GM12891 (cell line): Measurements from ENCODE around the gene IQCE.
A peak's percentile ranks its signal among the peaks of the same experiment; 100 is the strongest.
"Not testable (repeated sequence)": the region's sequence is repeated elsewhere in the genome, so short reads cannot be mapped to it uniquely, and the experiment has no call there.

Source experiments
- DNase-seq: peaks from one replicate; pipeline ENCODE4 v3.0.0; 2011; ENCODE audit warnings: low spot score; ENCODE audit not compliant: insufficient read length
- FAIRE-seq: peaks from 2 replicates; lab custom pipeline; 2011; peaks lifted over from hg19 to GRCh38; lab: Jason Lieb, UNC
- PAX5 ChIP-seq: IDR thresholded peaks from 2 replicates; pipeline ENCODE4 v1.6.1; 2011; ENCODE audit warnings: low read length, moderate library complexity, mild to moderate bottlenecking; ENCODE audit not compliant: insufficient read depth, severe bottlenecking
- POLR2A ChIP-seq: IDR thresholded peaks from 2 replicates; pipeline ENCODE4 v1.6.1; 2011; ENCODE audit warnings: low read depth, low read length, control low read depth
- POLR2AphosphoS5 ChIP-seq: IDR thresholded peaks from 2 replicates; pipeline ENCODE4 v1.6.1; 2011; ENCODE audit warnings: low read depth, low read length, control low read depth
- POU2F2 ChIP-seq: IDR thresholded peaks from 2 replicates; pipeline ENCODE4 v1.6.1; 2011; ENCODE audit warnings: low read depth, mild to moderate bottlenecking, control low read depth, low read length, moderate library complexity
- SPI1 ChIP-seq: IDR thresholded peaks from 2 replicates; pipeline ENCODE4 v1.6.1; 2011; ENCODE audit warnings: low read depth, low read length, control low read depth
- TAF1 ChIP-seq: IDR thresholded peaks from 2 replicates; pipeline ENCODE4 v1.6.1; 2011; ENCODE audit warnings: low read depth, low read length, control low read depth

Gene IQCE

DNA sequence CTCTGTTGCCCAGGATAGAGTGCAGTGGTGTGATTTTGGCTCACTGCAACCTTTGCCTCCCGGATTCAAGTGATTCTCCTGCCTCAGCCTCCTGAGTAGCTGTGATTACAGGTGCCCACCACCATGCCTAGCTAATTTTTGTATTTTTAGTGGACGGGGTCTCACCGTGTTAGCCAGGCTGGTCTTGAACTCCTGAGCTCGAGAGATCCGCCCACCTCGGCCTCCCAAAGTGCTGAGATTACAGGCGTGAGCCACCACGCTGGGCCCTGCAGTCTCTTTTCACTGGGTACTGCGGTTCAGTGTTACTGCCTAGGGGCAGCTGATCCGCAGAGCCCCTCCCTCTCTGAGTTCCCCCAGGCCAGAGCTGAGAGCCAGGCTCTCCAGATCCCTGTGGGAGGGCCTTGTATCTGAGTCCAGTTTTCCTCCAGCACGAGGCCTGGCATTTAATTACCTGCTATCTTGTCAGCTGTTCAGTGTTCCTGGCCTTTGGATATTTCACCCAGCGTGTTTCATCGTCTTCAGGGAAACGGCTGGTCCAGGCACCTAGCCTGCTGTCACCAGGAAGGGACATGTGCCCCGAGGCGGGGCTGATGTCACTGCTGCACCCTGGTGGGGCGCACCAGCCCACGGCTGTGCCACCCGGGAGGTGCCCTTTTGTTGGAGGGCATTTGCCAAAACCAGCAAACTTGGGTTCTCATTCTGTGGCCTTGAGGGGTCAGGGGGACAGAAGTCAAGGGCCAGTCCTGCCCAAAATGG, 22.7 kb upstream of the IQCE start:
- not testable (repeated sequence) for DNase-seq
- FAIRE-seq = peak; percentile 63

DNA sequence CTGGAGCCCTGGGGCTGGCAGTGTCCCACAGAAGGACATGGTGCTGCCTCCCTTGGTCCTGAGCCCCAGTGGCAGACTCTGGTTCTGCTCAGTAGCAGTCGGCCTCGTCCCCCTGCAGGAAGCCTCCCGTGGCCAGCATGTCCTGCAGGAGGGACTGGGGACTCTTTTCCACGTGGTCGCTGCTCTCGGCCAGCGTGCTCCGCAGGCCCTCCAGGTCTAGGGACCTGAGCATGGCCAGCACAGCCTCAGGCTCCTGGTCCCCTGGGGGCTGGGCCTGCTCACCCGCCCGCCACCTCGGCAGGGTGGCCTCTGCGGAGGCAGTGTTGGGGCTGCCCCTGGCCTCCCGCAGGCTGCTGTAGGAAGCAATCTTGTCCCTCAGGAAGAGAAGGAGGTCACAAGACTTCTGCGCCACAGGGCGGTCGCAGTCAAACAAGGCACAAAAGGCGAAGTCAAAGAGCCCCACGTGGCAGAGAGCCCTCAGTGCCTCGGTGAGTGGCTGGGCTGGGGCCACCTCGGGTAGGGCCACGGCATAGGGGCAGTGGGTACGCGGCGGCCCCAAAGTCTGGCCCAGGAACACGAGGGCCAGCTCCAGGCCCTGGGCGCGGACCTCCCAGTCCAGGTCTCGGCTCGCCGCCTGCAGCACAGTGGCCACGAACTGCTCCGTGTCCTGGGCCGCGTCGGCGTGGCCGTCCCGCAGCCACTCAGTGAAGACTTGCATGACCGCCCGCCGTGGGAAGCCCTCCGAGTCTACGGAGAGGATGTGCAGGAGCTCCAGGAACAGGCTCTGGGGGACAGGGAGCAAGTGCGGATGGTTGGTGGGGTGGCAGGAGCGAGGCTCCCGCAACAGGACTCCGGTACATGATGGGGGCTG, 20.6 kb upstream of the IQCE start:
- no peak for FAIRE-seq
- no peak for DNase-seq
- TF ChIP-seq TAF1 = no peak
- TF ChIP-seq POLR2A = no peak
- TF ChIP-seq POLR2AphosphoS5 = no peak
- no peak for TF ChIP-seq POU2F2
- TF ChIP-seq PAX5 = no peak
- TF ChIP-seq SPI1 = no peak

DNA sequence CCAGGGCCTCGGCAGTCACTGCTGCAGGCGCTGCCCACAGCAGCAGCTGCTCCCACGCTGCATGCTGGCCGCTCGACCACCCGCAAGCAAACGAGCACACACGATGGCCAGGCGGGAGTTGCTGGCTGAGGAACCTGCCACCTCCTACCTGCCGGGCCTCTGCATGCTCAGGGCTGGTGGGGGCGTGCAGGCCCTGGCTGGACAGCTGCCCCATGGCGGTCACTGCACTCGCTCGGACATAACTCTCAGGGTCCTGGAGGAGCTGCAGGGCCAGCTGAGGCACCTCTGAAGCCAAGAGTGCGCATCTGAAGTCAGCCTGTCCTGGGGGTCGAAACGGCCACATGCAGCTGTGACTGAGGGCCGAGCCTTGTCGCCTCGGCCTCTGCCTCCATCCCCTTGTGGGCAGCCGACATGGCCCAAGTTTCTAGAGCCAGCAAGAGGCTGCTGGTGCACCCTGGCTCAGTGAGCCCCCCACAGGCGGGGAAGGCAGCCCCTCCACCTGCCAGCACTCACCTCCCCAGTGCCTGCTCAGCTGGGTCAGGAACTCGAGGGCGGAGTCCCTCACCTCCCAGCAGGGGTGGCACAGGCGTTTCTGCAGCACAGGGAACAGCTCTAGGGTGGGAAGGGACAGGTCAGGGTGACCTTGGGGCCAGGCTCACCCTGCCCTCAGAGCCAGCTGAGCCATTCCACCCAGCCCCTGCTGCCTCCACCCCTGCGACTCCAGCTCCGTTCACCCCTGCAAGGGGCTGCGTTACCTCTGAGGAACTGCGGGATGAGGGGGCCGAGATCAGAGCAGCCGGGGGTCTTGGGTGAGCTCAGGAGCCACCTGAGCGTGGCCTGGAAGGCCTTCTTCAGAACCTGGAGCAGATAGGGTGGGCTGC, 19.5 kb upstream of the IQCE start:
- no peak for DNase-seq
- no peak for TF ChIP-seq TAF1
- no peak for FAIRE-seq

DNA sequence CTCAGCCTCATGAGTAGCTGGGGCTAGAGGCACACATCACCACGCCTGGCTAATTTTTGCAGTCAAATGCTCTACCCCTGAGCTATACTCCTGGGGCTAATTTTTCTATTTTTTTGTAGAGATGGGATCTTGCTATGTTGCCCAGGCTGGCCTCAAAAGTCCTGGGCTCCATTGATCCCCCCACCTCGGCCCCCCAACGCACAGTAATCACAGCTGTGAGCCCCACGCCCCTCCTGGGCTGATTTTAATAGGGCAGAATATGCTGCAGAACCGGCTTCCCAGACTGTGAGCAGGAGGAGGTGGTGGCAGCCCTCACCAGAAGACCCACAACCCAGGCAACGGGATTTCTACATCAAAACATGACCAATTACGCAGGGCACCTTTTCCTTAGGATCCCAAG, 18.6 kb upstream of the IQCE start:
- FAIRE-seq (no peak), DNase-seq (no peak)
- TF ChIP-seq POU2F2 = no peak
- TF ChIP-seq PAX5 = no peak
- no peak for TF ChIP-seq TAF1
- TF ChIP-seq POLR2AphosphoS5 = no peak
- TF ChIP-seq POLR2A = no peak
- TF ChIP-seq SPI1 = no peak

DNA sequence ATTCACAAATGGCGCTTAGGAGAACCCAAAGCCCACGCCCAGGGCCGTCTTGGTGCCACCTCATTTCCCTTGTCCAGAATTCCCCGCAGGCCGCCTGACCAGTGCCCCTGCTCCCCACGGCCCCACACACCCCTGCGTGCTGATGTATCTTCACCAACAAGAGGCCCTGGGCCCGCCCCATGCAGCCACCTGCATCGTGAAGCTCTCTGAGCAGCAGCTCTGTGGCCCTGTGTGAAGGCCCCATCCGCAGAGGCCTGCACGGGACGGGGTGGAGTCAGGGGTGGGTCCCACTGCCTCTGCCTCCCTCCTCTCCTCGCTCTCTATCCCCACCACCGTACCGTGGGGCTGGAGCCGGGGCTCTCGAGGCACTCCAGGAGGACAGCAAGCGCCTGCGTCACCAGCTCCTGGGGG, 18.1 kb upstream of the IQCE start:
- FAIRE-seq (no peak), DNase-seq (no peak)
- no peak for TF ChIP-seq PAX5
- TF ChIP-seq POLR2AphosphoS5 = no peak

DNA sequence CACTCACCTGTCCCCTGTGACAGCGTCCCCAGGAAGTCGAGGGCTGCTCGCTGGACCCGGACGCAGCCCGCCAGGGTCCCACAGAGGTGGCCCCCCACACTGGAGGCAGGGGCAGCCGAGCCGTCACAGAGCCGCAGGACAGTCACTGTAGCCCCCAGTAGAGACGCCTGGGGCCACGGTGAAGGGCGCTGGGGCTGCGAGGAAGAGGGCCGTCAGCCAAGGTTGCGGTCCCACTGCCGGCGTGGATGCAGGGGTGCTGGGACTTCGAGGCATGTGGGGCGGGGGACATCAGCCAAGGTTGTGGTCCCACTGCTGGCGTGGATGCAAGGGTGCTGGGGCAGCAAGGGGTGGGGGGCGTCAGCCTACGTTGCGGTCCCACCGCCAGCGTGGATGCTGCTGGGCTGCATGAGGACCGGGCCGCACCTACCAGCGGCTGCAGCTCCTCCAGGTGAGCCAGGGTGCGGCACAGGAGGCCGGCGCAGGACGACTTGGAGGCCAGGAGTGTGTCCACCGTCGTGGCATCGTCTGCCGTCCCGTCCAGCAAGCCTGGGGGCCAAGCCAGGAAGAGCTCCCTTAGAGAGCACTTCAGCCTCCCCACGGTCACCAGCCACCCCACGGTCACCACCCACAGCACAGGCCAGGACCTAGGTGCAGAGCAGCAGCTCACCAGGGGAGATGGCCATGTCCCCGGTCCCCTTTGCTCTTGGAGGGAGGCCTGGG, 17.3 kb upstream of the IQCE start:
- no peak for FAIRE-seq
- DNase-seq = peak; percentile 15
- TF ChIP-seq TAF1 = no peak
- TF ChIP-seq PAX5 = no peak
- TF ChIP-seq POU2F2 = no peak
- TF ChIP-seq POLR2A = no peak
- no peak for TF ChIP-seq SPI1
- no peak for TF ChIP-seq POLR2AphosphoS5

DNA sequence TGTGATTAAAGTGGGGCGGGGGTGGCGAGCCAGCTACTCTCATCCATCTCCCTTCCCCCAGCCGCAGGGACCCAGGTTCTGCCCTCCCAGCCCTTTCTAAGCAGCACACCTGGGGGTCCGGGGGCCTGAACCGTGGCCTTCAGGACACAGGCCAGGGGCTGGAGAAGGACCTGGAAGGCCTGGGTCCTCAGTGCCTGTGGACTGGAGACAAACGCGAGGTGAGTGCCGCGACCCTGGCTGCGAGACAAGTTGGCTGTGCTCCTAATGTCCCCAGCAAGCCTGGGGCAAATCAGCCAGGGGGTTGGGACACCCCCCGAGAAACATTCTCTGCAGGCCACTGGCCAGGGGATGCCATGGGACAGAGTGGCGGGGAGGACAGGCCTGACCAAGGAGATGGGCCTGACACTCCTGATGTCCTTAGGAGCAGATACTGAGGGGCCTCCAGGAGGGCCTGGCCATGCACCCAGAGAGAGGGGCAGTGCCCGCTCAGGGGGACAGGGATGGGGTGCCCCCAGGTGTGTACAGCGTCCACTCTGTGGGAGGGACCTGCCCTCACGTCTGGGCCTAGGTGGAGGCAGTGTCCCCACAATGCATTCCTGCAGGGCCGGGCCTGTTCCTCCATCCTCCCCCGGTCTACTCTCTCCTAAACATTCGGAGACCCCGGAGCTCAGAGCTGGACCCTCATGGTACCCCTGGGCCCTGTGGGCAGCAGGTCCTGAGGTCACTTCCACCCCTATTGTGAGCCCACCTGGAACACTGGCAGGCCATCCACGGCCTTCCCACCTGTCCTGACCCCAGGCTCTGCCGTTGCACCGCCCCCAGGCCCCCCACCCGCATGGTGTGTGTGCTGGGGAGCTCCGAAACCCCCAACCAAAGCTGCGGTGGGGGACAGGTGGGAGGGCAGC, 16.5 kb upstream of the IQCE start:
- no peak for FAIRE-seq
- TF ChIP-seq PAX5 (no peak), POLR2A (no peak), POU2F2 (no peak), TAF1 (no peak), POLR2AphosphoS5 (no peak), SPI1 (no peak)
- no peak for DNase-seq

DNA sequence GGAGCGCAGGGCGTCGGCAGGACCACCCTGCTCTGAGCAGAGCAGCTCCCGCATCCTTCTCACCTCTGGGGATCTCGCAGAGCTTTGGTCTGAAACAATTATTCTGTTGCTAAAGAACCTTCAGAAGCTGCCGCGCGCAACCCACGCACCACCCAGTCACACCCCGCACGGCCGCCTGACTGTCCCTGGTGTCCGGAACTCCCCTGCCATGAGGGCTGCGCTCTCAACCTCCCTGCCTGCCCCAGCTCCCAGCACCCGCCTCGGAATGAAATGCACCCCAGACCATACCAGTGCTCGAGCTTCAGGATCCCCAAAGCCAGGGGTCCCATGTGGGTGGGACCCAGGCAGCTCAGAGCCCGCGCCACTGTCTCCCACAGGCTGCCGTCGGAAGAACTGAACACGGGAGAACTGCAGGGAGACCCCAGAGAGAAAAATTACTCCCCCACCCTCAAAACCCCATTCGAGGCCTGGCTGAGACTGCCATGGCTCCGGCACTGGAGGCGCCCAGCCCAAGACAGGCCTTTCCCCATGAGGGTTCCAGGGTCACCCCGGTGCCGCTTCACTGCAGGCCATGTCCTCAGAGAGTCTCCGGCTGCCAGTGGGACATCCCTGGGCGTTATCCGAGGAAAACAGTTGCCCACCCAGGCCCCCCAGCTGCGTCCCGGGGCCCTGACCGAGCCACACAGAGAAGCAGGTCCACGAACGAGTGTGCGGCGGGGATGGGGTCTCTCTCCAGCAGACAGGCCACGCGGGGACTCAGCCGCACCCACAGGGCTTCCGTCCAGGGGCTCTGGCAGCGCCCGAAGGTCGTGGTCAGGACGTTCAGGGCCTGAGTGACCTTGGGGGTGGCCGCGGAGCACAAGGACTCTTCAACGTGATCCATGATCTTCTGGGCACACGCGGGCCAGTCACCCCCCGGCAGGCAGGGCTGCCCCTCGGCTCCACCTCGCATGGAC, 15.6 kb upstream of the IQCE start:
- FAIRE-seq (no peak), DNase-seq (no peak)
- TF ChIP-seq POLR2A (no peak), SPI1 (no peak), TAF1 (no peak), PAX5 (no peak), POLR2AphosphoS5 (no peak), POU2F2 (no peak)
